Neuron (in vitro differentiated cells): Measurements from ENCODE around the gene CLSTN3.

Experiments
- H2AFZ ChIP-seq: one replicate; pipeline ENCODE4 v1.6.1; 2013; ENCODE audit warnings: low read depth, mild to moderate bottlenecking, inconsistent platforms, low read length, moderate library complexity
- H3K27me3 ChIP-seq: one replicate; pipeline ENCODE4 v1.6.1; 2013; ENCODE audit warnings: low read length; ENCODE audit not compliant: insufficient read depth
- H3K36me3 ChIP-seq: one replicate; pipeline ENCODE4 v1.6.1; 2013; ENCODE audit warnings: low read length; ENCODE audit not compliant: insufficient read depth
- H3K4me1 ChIP-seq: one replicate; pipeline ENCODE4 v1.6.1; 2013; ENCODE audit warnings: low read length; ENCODE audit not compliant: insufficient read depth
- H3K4me3 ChIP-seq: 2 replicates; pipeline ENCODE4 v1.5.1; 2013; ENCODE audit warnings: mild to moderate bottlenecking, low read length, moderate library complexity
- H3K9me3 ChIP-seq: one replicate; pipeline ENCODE4 v1.6.1; 2013; ENCODE audit warnings: low read length

The CLSTN3 gene

GRCh38 chr12:7122811-7123769, 7.1 kb upstream of the CLSTN3 start:
- no peak overlapping the region for H2AFZ ChIP-seq
- H3K27me3 ChIP-seq: no peaks in the 10 kb centered on the region
- H3K36me3 ChIP-seq: no peaks in the 10 kb centered on the region
- H3K4me3 ChIP-seq: no peak overlapping the region
- no peaks in the 10 kb centered on the region for H3K9me3 ChIP-seq
- no peaks in the 10 kb centered on the region for H3K4me1 ChIP-seq

- no peaks in the 10 kb centered on the region for H3K36me3 ChIP-seq
- no peak overlapping the region for H2AFZ ChIP-seq
- no peaks in the 10 kb centered on the region for H3K4me1 ChIP-seq
- no peaks in the 10 kb centered on the region for H3K9me3 ChIP-seq
- H3K4me3 ChIP-seq: no peak overlapping the region
- H3K27me3 ChIP-seq: no peaks in the 10 kb centered on the region
These were observed 6.2 kb upstream of the CLSTN3 start for GRCh38 chr12:7123806-7124522.

GRCh38 chr12:7125632-7126227, 4.4 kb upstream of the CLSTN3 start:
- Histone ChIP-seq H3K9me3 (no peaks in the 10 kb centered on the region), H3K27me3 (no peaks in the 10 kb centered on the region), H3K4me1 (peaks cover 5% of the 10 kb centered on the region), H2AFZ (no peak overlapping the region), H3K36me3 (no peaks in the 10 kb centered on the region), H3K4me3 (no peak overlapping the region)

- peaks cover 24% of the 10 kb centered on the region for H3K4me1 ChIP-seq
- H2AFZ ChIP-seq: no peak overlapping the region
- H3K4me3 ChIP-seq: no peak overlapping the region
These were observed 2.1 kb upstream of the CLSTN3 start for GRCh38 chr12:7127916-7128626.

GRCh38 chr12:7128681-7129286, 1.4 kb upstream of the CLSTN3 start, which contains the start of gene RBP5:
Gene RBP5, minus strand, starts transcription at chr12:7128889. Its CDS starts 114 bp downstream, at chr12:7128775.
- peaks cover 24% of the 10 kb centered on the region for H3K4me1 ChIP-seq
- peak within 1 kb of the TSS; percentile 84 for H3K4me3 ChIP-seq
- peaks cover 6% of the 10 kb centered on the region for H3K36me3 ChIP-seq
- H3K9me3 ChIP-seq: no peaks in the 10 kb centered on the region
- peak within 1 kb of the TSS; percentile 84 for H2AFZ ChIP-seq
- no peaks in the 10 kb centered on the region for H3K27me3 ChIP-seq

More at GRCh38 chr12:7127916-7128626, 2.1 kb upstream of the CLSTN3 start:
- Histone ChIP-seq H3K27me3 (no peaks in the 10 kb centered on the region), H3K36me3 (no peaks in the 10 kb centered on the region), H3K9me3 (no peaks in the 10 kb centered on the region)

GRCh38 chr12:7129287-7129871, 792 bp upstream of the CLSTN3 start:
- Histone ChIP-seq H3K27me3 (no peaks in the 10 kb centered on the region), H3K9me3 (no peaks in the 10 kb centered on the region), H2AFZ (peak overlapping the region; percentile 84), H3K4me3 (peak overlapping the region; percentile 84), H3K4me1 (peaks cover 24% of the 10 kb centered on the region), H3K36me3 (peaks cover 12% of the 10 kb centered on the region)

- no peaks in the 10 kb centered on the region for H3K9me3 ChIP-seq
- no peaks in the 10 kb centered on the region for H3K27me3 ChIP-seq
- H2AFZ ChIP-seq: peak overlapping the region; percentile 84
- H3K4me1 ChIP-seq: peaks cover 24% of the 10 kb centered on the region
- peaks cover 26% of the 10 kb centered on the region for H3K36me3 ChIP-seq
- H3K4me3 ChIP-seq: peak overlapping the region; percentile 84
These were observed 730 bp downstream of the CLSTN3 start for GRCh38 chr12:7130701-7131501.

GRCh38 chr12:7131502-7131866, 1.3 kb downstream of the CLSTN3 start:
- peak overlapping the region; percentile 84 for H3K4me3 ChIP-seq
- H3K27me3 ChIP-seq: no peaks in the 10 kb centered on the region
- no peak overlapping the region for H2AFZ ChIP-seq
- no peaks in the 10 kb centered on the region for H3K9me3 ChIP-seq
- peaks cover 24% of the 10 kb centered on the region for H3K4me1 ChIP-seq
- peaks cover 32% of the 10 kb centered on the region for H3K36me3 ChIP-seq

GRCh38 chr12:7134396-7135166, 4.4 kb downstream of the CLSTN3 start:
- Histone ChIP-seq H3K9me3 (no peaks in the 10 kb centered on the region), H3K4me3 (no peak overlapping the region)

GRCh38 chr12:7136071-7136470, 5.9 kb downstream of the CLSTN3 start:
- Histone ChIP-seq H2AFZ (no peak overlapping the region), H3K4me3 (no peak overlapping the region), H3K27me3 (no peaks in the 10 kb centered on the region), H3K9me3 (no peaks in the 10 kb centered on the region), H3K36me3 (peaks cover 62% of the 10 kb centered on the region), H3K4me1 (peaks cover 19% of the 10 kb centered on the region)

More at GRCh38 chr12:7134396-7135166, 4.4 kb downstream of the CLSTN3 start:
- no peaks in the 10 kb centered on the region for H3K27me3 ChIP-seq
- H3K4me1 ChIP-seq: peaks cover 20% of the 10 kb centered on the region
- no peak overlapping the region for H2AFZ ChIP-seq
- peaks cover 52% of the 10 kb centered on the region for H3K36me3 ChIP-seq

GRCh38 chr12:7136676-7137075, 6.5 kb downstream of the CLSTN3 start:
- H3K4me1 ChIP-seq: peaks cover 13% of the 10 kb centered on the region
- H3K4me3 ChIP-seq: no peak overlapping the region
- H3K9me3 ChIP-seq: no peaks in the 10 kb centered on the region
- H3K27me3 ChIP-seq: no peaks in the 10 kb centered on the region
- peaks cover 66% of the 10 kb centered on the region for H3K36me3 ChIP-seq
- H2AFZ ChIP-seq: no peak overlapping the region
